ENCODE data around the gene CD247. TPM values are rescaled to one million over a fixed set of nuclear protein-coding genes. Genes with fewer than 3 reads are reported as not detected.

CD247 gene
- total RNA-seq, 4 donors from 2014 or later: 0.33 TPM; not detected in 3

DNA sequence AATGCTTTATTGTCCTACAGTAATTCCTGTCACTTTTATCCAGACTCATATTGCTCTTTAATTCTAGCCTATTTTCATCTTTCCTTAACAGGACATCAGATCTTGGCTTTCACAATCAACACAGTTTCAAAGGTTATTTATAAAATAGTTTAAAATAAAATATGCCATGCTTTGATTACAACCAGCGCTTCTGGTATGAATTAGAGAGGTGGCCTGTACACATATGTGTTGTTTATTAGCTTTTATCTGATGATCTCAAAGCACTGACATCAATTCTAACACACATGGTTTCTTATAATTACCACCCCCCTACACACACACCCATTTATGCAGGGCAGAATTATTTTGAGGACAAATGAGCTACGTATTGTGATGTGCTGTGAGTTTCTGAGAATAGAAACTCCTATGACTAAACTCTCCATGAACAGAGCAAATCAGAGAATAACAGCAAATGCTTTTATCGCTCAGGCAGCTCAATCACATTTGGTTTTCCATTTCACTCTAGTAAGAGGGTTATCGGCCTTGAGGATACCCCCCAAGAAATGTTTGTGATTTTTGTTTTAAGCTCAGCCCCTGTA lies 18.0 kb downstream of the CD247 start:
- Histone ChIP-seq H3K27ac (no peak overlapping the region), H3K4me1 (no peaks in the 10 kb centered on the region), H3K9me3 (no peaks in the 10 kb centered on the region), H3K27me3 (no peaks in the 10 kb centered on the region), H3K4me3 (no peak overlapping the region), H3K36me3 (no peaks in the 10 kb centered on the region)
- TF ChIP-seq, protein P1, sequence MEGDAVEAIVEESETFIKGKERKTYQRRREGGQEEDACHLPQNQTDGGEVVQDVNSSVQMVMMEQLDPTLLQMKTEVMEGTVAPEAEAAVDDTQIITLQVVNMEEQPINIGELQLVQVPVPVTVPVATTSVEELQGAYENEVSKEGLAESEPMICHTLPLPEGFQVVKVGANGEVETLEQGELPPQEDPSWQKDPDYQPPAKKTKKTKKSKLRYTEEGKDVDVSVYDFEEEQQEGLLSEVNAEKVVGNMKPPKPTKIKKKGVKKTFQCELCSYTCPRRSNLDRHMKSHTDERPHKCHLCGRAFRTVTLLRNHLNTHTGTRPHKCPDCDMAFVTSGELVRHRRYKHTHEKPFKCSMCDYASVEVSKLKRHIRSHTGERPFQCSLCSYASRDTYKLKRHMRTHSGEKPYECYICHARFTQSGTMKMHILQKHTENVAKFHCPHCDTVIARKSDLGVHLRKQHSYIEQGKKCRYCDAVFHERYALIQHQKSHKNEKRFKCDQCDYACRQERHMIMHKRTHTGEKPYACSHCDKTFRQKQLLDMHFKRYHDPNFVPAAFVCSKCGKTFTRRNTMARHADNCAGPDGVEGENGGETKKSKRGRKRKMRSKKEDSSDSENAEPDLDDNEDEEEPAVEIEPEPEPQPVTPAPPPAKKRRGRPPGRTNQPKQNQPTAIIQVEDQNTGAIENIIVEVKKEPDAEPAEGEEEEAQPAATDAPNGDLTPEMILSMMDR (IDR thresholded peaks at IDR 0.05 in 4 of 5, conservative IDR thresholded peaks at IDR 0.05 in 1 of 5): no peak
- TF ChIP-seq POLR2A (IDR thresholded peaks at IDR 0.05): no peak
- intact Hi-C loops (cut with DNase I; ENCODE audit: low total_unique reads): no loop called here
- in situ Hi-C loops (cut with MboI; ENCODE audit: low sequenced_read_pairs in 4 of 4): no loop called here
- ATAC-seq (no peak), DNase-seq (no peak)

DNA sequence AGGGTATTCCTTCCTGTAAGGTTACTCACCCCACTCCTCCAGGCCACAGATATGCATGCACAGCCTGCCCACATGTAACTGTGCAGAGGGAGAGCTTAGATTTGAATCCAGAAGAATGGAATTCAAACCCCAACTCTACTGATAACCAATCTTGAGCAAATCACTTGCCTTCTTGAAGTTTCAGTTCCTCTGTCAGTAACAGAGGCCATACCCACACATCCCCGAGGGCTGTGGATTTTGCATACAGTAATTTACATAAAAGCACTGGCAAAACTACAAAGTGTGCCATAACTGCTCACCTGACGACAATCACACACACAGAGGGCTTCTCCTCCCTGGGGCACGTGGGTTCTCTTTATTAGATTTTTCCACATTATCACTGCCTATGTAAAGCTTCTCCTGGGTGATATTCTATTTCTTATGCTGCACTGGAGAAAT lies 18.6 kb downstream of the CD247 start:
- DNase-seq (no peak), ATAC-seq (no peak)
- H3K9me3 ChIP-seq: no peaks in the 10 kb centered on the region
- no peak overlapping the region for H3K27ac ChIP-seq
- intact Hi-C loops (cut with DNase I; ENCODE audit: low total_unique reads) (no loop called here), in situ Hi-C loops (cut with MboI; ENCODE audit: low sequenced_read_pairs in 4 of 4) (no loop called here)
- H3K4me1 ChIP-seq: no peaks in the 10 kb centered on the region
- no peak overlapping the region for H3K4me3 ChIP-seq
- no peaks in the 10 kb centered on the region for H3K36me3 ChIP-seq
- TF ChIP-seq, protein P1 (IDR thresholded peaks at IDR 0.05 in 4 of 5, conservative IDR thresholded peaks at IDR 0.05 in 1 of 5): no peak
- no peak for TF ChIP-seq POLR2A (IDR thresholded peaks at IDR 0.05)
- H3K27me3 ChIP-seq: no peaks in the 10 kb centered on the region

DNA sequence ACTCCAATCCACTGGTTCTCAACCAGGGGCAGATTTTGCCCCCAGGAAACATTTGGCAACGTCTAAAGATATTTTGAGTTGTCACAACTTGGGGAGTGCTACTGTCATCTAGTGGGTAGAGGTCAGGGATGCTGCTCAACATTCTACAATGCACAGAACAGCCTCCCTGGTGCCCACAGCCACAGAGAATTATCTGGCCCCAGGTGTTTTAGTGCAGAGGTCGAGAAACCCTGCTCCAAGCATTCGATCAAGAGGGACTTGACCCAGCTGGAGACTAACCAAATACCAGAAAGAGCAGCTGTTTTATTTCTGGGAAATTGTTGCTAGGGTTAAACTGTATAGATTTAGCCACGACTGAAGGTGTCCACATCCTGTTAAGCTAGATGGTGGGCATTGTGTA lies 19.2 kb downstream of the CD247 start:
- H3K4me1 ChIP-seq: no peaks in the 10 kb centered on the region
- no peak for ATAC-seq
- H3K36me3 ChIP-seq: no peaks in the 10 kb centered on the region
- H3K27ac ChIP-seq: no peak overlapping the region
- TF ChIP-seq, protein P1 (IDR thresholded peaks at IDR 0.05 in 4 of 5, conservative IDR thresholded peaks at IDR 0.05 in 1 of 5): no peak
- TF ChIP-seq POLR2A (IDR thresholded peaks at IDR 0.05): no peak
- H3K27me3 ChIP-seq: no peaks in the 10 kb centered on the region
- H3K4me3 ChIP-seq: no peak overlapping the region
- in situ Hi-C loops (cut with MboI; ENCODE audit: low sequenced_read_pairs in 4 of 4): no loop called here
- no peaks in the 10 kb centered on the region for H3K9me3 ChIP-seq
- no peak for DNase-seq
- intact Hi-C loops (cut with DNase I; ENCODE audit: low total_unique reads): no loop called here

DNA sequence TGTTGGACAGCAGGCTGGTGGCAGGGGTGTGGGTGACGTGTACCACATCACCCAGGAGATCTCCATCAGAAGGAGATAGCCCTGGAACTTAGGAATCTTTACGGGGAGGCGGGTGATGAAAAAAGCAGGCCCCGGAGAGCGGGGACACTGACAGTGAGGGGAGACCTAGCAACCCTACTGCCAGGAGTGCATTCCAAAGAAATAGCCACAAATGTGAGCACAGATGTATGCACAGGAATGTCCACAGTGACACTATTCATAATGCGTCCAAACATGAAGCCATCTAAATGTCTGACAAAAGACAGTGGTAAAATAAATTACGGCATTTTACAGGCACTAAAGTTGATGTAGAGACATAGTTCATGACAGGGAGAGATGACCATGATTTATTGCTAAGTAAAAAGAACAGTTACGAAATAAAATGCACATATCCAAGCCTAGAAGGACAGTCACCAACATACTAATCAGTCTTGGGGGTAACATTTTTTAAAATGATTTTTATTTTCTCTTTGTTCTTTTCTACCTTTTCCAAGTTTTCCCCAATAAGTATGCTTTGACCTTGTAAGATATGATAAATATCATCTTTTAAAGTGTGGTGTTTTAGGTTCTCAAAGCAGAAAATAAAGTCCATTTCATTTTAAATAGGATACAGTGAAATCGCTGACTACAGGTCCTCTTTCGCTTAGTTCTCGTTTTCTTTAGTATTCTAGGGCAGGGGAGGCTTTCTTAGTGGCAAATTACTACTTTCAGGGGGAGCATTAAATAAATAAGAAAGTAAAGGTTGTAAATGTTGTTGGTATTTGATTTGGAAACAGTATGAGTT lies 21.3 kb downstream of the CD247 start:
- no peak for ATAC-seq
- no peak for DNase-seq
- intact Hi-C loops (cut with DNase I; ENCODE audit: low total_unique reads): no loop called here
- no peak overlapping the region for H3K4me3 ChIP-seq
- in situ Hi-C loops (cut with MboI; ENCODE audit: low sequenced_read_pairs in 4 of 4): no loop called here
- H3K9me3 ChIP-seq: no peaks in the 10 kb centered on the region
- H3K36me3 ChIP-seq: no peaks in the 10 kb centered on the region
- H3K4me1 ChIP-seq: no peaks in the 10 kb centered on the region
- TF ChIP-seq, protein P1 (IDR thresholded peaks at IDR 0.05 in 4 of 5, conservative IDR thresholded peaks at IDR 0.05 in 1 of 5): no peak
- no peaks in the 10 kb centered on the region for H3K27me3 ChIP-seq
- no peak overlapping the region for H3K27ac ChIP-seq
